ENCODE data around the gene HES3. TPM values are rescaled to one million over a fixed set of nuclear protein-coding genes. Genes with fewer than 3 reads are reported as not detected.

Gene HES3, protein sequence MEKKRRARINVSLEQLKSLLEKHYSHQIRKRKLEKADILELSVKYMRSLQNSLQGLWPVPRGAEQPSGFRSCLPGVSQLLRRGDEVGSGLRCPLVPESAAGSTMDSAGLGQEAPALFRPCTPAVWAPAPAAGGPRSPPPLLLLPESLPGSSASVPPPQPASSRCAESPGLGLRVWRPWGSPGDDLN
- total RNA-seq (not detected), total RNA-seq (0 reads per million in 2 donors)

DNA sequence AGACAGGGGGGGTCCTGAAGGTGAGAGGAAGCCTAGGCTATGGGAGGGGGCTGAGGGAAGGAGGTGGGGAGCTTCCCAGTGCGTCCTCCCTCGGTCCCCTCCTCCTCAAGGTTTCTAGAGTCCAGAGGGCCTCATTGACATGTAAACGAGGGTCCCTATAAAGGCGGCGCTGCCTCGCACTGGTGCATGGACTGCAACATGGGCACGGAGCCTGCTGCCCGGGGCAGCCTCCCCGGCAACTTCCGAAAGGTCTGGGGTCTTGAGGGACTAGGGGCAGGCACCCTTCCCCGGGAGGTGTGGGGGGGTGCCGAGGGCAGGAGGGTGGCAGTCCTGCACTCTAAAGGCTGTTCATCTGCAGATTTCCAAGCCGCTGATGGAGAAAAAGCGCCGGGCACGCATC, at the start of gene HES3:
Gene HES3, plus strand, starts transcription at position 187 of the 400 bp plus-strand sequence. Its CDS starts 187 bp downstream, at position 374.
- no peak for DNase-seq

DNA sequence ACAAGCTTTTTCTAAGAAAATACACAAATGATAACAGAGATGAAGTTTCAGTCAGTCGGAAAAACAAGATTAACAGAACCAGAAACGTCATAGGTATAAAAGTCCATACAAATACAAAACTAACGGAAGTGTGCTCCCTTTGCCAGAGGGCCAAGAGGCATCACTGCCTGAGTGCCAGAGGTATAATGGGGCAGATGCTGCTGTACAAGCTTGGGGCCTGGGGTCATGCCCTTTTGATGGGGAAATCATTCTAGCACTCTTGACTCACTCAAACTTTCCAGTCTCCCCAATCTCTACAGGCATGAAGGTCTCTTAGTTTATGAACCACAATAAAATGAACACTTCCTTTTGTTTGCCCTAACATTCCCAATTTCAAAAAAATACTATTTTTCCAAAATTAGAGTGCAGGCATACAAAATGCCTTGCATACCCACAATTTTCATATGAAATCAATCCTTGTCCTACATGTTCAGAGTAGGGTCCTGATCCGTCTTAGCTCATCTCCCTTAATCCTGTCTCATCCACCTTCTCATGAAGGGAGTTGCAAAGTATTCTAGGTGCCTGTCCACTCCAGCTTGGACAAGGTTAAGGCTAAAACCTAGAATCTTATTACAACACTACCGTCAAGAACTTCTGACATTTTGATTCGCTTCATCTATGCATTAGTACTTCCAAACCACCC, 46.1 kb upstream of the HES3 start:
- Mint-ChIP-seq H3K27me3 (no peaks in the 10 kb centered on the region), H3K4me3 (peak overlapping the region; percentile 98), H3K27ac (peak overlapping the region; percentile 97), H3K36me3 (ENCODE audit: low read depth) (peaks cover 4% of the 10 kb centered on the region), H3K4me1 (peaks cover 30% of the 10 kb centered on the region)
- H3K9me3 ChIP-seq (ENCODE audit: control insufficient read depth, low read length, poor library complexity, severe bottlenecking), result no peaks in the 10 kb centered on the region
- ATAC-seq (no peak), DNase-seq (no peak)

More for the DNA sequence above, at the start of gene HES3:
- no peaks in the 10 kb centered on the region for H3K9me3 ChIP-seq (ENCODE audit: control insufficient read depth, low read length, poor library complexity, severe bottlenecking)
- Mint-ChIP-seq H3K27ac (no peak within 1 kb of the TSS), H3K4me3 (peak within 1 kb of the TSS; percentile 56), H3K27me3 (peaks cover 61% of the 10 kb centered on the region), H3K4me1 (peaks cover 13% of the 10 kb centered on the region), H3K36me3 (ENCODE audit: low read depth) (peaks cover 5% of the 10 kb centered on the region)
- no peak for ATAC-seq

DNA sequence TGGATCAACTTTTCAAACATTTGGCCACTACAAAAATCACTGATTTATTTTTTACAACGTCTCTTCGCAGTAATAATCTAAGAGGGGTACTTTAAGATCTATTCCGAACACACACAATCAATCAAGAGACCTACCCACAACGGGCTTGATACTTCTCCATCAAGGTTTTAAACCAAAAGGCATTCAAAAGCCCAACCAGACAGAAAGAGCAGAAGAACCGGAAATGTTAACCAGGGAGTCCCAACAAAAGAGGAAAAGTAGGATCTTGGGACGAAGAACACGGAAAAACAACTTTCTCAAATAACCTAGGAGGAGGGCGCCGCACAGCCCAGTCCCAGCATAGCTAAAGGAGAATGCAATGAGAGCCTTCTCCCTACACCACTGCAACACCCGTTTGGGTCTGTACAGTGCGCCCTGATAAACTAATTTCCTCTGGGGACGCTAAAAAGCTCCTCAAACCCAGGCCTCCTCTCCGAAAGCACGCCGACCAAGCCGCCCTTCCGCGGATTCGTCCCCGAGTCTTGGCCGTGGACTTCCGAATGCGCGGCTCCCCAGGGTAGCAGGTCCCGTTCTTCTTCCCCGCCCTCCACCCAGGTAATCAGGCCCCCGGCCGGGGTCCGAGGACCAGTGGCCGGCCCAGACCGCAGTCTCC, 45.2 kb upstream of the HES3 start:
- H3K4me1 Mint-ChIP-seq, result peaks cover 30% of the 10 kb centered on the region
- DNase-seq, result peak in 1 of 3 donors; percentile 21
- peaks cover 2% of the 10 kb centered on the region for H3K36me3 Mint-ChIP-seq (ENCODE audit: low read depth)

DNA sequence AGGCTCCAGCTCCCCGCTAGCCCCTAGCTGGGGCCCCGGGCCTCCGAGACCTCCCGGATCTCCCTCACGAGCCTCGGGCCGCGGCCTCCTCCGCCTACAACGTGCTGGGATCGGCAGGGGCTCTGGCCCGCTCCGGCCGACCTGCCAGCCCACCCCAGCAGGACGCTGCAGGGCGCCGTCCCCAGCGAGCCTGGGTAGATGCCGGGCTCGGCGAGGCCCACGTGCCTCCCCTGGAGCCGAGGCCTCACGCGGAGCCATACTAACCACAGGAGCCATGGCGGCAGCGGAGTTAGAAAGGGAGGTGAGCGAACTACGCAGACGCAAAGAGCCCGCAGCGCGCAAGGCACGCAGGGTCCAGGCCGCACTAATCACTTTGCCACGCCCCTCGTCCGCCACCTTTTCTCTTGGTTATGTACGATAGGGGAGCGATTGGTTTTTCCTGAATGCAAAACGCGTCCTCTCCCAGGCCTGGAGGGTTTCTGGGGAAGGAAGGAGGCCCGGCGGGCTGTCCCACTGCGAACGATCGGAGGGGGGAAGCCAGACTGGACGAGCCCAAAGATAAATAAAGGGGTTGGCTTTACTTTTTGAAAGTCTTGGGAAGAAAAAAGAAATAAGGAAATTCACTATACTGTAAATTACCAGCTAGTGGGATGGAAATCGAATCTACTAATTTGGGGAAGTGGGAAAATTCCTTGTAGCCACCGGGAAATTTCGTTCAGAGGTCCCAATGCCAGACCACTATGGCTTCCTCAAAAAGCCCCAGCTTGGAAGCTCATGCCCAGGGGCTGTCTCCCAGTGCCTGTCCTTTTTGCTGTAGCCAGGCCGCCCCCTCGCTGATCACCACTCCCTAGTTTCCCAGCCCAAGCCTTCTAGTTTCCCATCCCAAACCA, 44.4 kb upstream of the HES3 start, which contains the start of gene RPL22:
Gene RPL22, minus strand, starts transcription at position 298 of the 890 bp plus-strand sequence. Its CDS starts 22 bp downstream, at position 276.
- Mint-ChIP-seq H3K27ac (peak within 1 kb of the TSS; percentile 97), H3K4me1 (peaks cover 30% of the 10 kb centered on the region), H3K36me3 (ENCODE audit: low read depth) (peaks cover 2% of the 10 kb centered on the region), H3K4me3 (peak within 1 kb of the TSS; percentile 98), H3K27me3 (no peaks in the 10 kb centered on the region)
- ATAC-seq (peak; percentile 97), DNase-seq (peak; percentile 88 to 92 (median 90))
- H3K9me3 ChIP-seq (ENCODE audit: control insufficient read depth, low read length, poor library complexity, severe bottlenecking), result no peaks in the 10 kb centered on the region

More for the DNA sequence above, 45.2 kb upstream of the HES3 start:
- Mint-ChIP-seq H3K27me3 (no peaks in the 10 kb centered on the region), H3K27ac (peak overlapping the region; percentile 97), H3K4me3 (peak overlapping the region; percentile 98)
- no peaks in the 10 kb centered on the region for H3K9me3 ChIP-seq (ENCODE audit: control insufficient read depth, low read length, poor library complexity, severe bottlenecking)
- ATAC-seq, result peak; percentile 12

DNA sequence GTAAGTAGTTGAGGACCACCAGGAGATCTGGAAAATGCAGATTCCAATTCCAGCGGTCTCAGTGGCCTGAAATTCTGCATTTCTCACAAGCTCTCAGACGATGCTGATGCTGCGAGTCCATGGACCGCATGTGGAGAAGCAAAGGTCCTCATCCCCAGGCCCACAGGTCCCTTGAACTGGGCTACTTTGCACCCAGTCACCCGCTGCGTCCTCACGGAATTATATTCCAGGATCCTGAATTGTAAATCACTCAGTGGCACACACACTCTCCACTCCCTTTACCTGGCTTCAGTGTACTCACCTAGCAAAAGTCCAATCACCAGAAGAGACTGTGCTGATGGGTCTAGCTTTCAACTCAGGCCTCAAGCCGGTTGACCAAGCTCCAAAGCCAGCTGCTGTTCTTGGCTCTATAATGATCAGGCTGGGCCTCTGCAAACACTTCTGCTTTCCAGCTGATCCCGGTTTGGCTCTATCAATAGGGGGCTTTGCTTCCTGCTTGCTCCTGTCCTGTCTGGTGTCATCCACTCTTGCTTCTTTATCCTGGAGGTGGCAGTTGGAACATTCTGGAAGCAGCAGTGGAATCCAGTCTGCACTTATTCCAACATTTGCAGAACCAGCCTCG, 43.7 kb upstream of the HES3 start:
- Mint-ChIP-seq H3K36me3 (ENCODE audit: low read depth) (peaks cover 2% of the 10 kb centered on the region), H3K4me1 (peaks cover 32% of the 10 kb centered on the region), H3K27me3 (no peaks in the 10 kb centered on the region), H3K27ac (peak overlapping the region; percentile 97), H3K4me3 (peak overlapping the region; percentile 98)
- DNase-seq (no peak), ATAC-seq (no peak)
- no peaks in the 10 kb centered on the region for H3K9me3 ChIP-seq (ENCODE audit: control insufficient read depth, low read length, poor library complexity, severe bottlenecking)

DNA sequence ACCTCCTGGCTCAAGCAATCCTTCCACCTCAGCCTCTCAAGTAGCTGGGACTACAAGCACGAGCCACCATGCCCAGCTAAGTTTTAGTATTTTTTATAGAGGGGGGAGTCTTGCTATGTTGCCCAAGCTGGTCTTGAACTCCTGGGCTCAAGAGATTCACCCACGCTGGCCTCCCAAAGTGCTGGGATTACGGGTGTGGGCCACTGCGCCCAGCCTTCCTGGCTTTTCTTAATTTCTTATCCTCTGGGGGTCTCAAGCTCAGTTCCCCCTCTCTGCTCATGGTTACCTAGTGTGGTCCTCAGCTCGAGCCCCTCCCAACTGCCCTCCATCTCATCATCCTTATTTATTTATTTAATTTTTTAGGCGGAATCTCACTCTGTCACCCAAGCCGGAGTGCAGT, 41.7 kb upstream of the HES3 start:
- ATAC-seq (no peak), DNase-seq (no peak)
- no peaks in the 10 kb centered on the region for H3K36me3 Mint-ChIP-seq (ENCODE audit: low read depth)
- no peak overlapping the region for H3K4me3 Mint-ChIP-seq
- no peaks in the 10 kb centered on the region for H3K27me3 Mint-ChIP-seq
- H3K4me1 Mint-ChIP-seq, result peaks cover 27% of the 10 kb centered on the region
- no peak overlapping the region for H3K27ac Mint-ChIP-seq
- no peaks in the 10 kb centered on the region for H3K9me3 ChIP-seq (ENCODE audit: control insufficient read depth, low read length, poor library complexity, severe bottlenecking)

DNA sequence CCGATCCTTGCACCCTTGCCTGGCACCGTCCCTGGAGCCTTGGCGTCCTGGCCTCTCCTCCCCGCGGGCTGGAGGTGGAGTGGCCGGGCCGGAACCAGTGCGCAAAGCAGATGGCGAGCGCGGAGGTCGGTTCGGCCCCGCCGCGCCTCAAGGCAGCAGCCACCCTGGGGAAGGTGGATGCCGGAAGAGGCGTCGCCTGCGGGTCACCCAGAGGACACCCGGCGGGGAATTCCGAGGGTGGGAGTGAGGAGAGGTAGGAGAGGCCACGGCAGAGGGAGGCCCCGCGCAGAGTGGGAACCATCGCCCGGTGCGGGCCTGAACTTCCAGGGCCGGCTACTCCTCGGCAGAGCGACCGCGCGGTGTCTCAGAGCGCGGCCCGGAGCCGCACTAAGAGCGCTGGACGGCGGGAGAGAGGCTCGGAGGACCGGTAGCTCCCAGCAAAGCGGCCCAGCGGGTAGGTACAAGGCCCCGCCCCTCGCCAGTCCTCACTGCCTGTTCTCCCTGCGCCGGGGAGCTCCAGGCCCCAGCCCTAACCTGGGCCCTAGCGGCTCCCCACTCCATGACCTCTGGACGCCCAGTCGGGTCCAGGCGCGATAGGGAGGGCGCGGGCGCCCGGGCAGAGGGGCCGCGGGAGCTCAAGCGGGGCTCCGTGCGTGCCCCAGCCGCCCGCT, 38.0 kb upstream of the HES3 start, which contains the start of gene RNF207:
Gene RNF207, plus strand, starts transcription at position 271 of the 671 bp plus-strand sequence. CDS start 417 bp downstream, outside the sequence.
- H3K36me3 Mint-ChIP-seq (ENCODE audit: low read depth), result no peaks in the 10 kb centered on the region
- H3K27me3 Mint-ChIP-seq, result no peaks in the 10 kb centered on the region
- no peak within 1 kb of the TSS for H3K27ac Mint-ChIP-seq
- H3K9me3 ChIP-seq (ENCODE audit: control insufficient read depth, low read length, poor library complexity, severe bottlenecking), result no peaks in the 10 kb centered on the region
- H3K4me3 Mint-ChIP-seq, result peak within 1 kb of the TSS; percentile 85
- DNase-seq (peak; percentile 52 to 58 (median 55)), ATAC-seq (peak; percentile 88)
- peaks cover 8% of the 10 kb centered on the region for H3K4me1 Mint-ChIP-seq

DNA sequence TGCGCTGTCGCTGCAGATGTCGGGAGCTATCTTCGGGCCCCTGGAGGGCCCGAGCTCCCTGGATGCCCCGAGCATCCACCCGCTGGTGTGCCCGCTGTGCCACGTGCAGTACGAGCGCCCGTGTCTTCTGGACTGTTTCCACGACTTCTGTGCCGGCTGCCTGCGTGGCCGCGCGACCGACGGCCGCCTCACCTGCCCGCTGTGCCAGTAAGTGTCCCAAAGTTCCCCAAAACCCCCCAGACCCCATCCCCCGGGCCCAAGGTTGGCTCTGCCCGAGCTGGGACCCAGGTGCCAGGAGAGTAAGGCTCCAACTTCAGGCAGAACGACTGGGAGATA, 37.5 kb upstream of the HES3 start:
- DNase-seq (no peak), ATAC-seq (no peak)
- H3K9me3 ChIP-seq (ENCODE audit: control insufficient read depth, low read length, poor library complexity, severe bottlenecking), result no peaks in the 10 kb centered on the region
- Mint-ChIP-seq H3K36me3 (ENCODE audit: low read depth) (no peaks in the 10 kb centered on the region), H3K4me3 (peak overlapping the region; percentile 78), H3K4me1 (peaks cover 8% of the 10 kb centered on the region), H3K27ac (no peak overlapping the region), H3K27me3 (no peaks in the 10 kb centered on the region)

DNA sequence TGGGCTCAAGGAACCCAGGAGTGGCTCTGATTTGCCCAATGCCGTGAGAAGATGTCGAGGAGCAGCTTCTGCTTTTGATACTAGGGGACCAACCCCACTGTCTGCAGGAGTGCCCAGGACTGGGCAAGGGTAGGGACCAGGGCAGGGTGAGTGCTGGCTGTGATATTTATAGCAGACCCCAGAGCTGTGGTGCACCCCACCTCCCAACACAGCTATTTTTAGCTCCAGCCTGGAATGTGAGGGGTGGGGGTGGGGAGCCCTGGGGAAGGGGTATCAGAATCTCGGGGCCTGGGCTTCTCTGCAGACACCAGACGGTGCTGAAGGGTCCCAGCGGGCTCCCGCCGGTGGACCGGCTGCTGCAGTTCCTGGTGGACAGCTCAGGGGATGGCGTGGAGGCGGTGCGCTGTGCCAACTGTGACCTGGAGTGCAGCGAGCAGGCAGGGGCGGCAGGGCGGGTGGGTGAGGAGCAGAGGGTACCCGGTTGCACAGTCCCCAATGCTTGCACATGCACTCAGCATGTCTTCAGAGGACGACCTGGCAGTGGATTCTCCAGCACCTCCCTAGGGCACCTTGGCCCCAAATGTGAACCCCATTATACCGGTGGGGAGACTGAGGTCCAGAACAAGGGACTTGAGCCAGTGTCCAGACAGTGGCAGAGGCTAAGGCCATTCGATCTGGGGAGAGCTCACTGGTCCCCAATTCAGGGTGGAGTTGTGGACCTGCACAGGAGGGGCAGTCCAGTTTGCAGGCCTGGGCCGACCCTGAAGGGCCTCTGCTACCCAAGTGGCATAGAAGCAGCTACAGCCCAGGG, 36.7 kb upstream of the HES3 start:
- H3K36me3 Mint-ChIP-seq (ENCODE audit: low read depth), result no peaks in the 10 kb centered on the region
- peak overlapping the region; percentile 78 for H3K4me3 Mint-ChIP-seq
- peaks cover 5% of the 10 kb centered on the region for H3K4me1 Mint-ChIP-seq
- no peak overlapping the region for H3K27ac Mint-ChIP-seq
- no peaks in the 10 kb centered on the region for H3K9me3 ChIP-seq (ENCODE audit: control insufficient read depth, low read length, poor library complexity, severe bottlenecking)
- H3K27me3 Mint-ChIP-seq, result no peaks in the 10 kb centered on the region
- DNase-seq, result no peak
- no peak for ATAC-seq

DNA sequence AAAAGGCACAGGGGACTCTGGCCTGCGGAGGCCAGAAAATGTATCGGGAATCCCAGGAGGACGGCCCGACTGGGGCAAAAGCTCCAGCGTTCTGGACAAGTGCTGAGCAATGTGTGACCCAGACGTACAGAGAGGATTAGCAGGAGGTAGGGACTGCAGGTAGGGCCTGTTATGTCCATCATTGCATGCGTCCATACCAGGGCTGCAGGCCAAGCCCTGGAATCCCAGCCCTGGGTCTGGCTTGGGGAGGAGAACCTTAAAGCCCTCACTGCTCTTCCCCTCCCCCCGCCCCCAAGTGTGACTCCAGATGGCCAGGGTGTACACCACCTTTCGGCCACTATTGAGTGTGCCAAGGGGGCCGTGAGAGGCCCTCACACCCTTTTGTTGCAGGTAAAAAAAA, 36.1 kb upstream of the HES3 start:
- ATAC-seq (no peak), DNase-seq (no peak)
- peak overlapping the region; percentile 33 for H3K4me3 Mint-ChIP-seq
- H3K4me1 Mint-ChIP-seq, result peaks cover 6% of the 10 kb centered on the region
- no peaks in the 10 kb centered on the region for H3K9me3 ChIP-seq (ENCODE audit: control insufficient read depth, low read length, poor library complexity, severe bottlenecking)
- H3K36me3 Mint-ChIP-seq (ENCODE audit: low read depth), result no peaks in the 10 kb centered on the region
- no peaks in the 10 kb centered on the region for H3K27me3 Mint-ChIP-seq
- H3K27ac Mint-ChIP-seq, result no peak overlapping the region
